GM19035 (cell line): ENCODE results near the gene ATRX.
"Not testable (repeated sequence)": the region's sequence is repeated elsewhere in the genome, so short reads cannot be mapped to it uniquely, and the experiment has no call there.

ENCODE experiments used
- ATAC-seq: cut with Tn5 transposase; IDR thresholded peaks from one replicate; pipeline ENCODE4 v1.9.1; 2021; ENCODE audit not compliant: unreplicated experiment

Gene ATRX

GRCh38 chrX:77500164-77500563 lies 285.9 kb downstream of the ATRX start:
- ATAC-seq, result not testable (repeated sequence)

GRCh38 chrX:77493677-77494553 lies 292.1 kb downstream of the ATRX start:
- no peak for ATAC-seq

- ATAC-seq, result no peak
Observed at GRCh38 chrX:77484045-77484444, 302.0 kb downstream of the ATRX start.

DNA sequence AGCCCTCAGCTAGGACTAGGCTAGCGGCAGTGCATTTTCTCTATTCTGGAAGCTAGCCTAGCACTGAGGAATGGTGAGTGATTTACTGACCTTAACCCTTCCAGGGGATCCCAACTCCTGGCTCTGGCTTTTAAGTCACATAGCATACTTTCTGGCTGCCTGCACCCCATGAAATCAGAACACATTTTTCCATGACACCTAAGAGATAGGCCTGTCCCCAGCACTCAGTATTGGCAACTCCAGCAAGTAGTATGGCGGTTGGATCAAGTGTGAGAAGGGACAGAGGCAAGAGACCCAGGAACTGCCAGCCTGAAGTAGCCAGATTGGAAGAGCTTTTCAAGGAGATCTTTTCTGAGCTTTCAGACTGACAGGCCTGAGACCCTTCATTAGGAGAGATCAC lies 330.6 kb downstream of the ATRX start:
- ATAC-seq, result no peak
